Astrocyte of the cerebellum (primary cell): ENCODE results near the gene YPEL1.

Source experiments
- DNase-seq: peaks from one replicate; pipeline ENCODE4 v3.0.0-alpha.2; 2011; ENCODE audit warnings: low read depth
- H3K4me3 ChIP-seq: 2 replicates; pipeline ENCODE4 v1.5.1; 2011; ENCODE audit warnings: mild to moderate bottlenecking, low read depth, low read length, moderate library complexity
- in situ Hi-C: cut with HindIII; loops from 2 replicates; pipeline ENCODE4 v1.10.0; 2017; ENCODE audit warnings: low sequenced_read_pairs
- TF ChIP-seq, protein P1 (sequence below): IDR thresholded peaks from 2 replicates; pipeline ENCODE4 v1.5.1; 2012; ENCODE audit warnings: low read length, low read depth, moderate library complexity, mild to moderate bottlenecking; ENCODE audit errors: missing control alignments

Gene YPEL1

GRCh38 chr22:21738966-21739365 is 3.4 kb upstream of the YPEL1 start:
- no peak for DNase-seq
- in situ Hi-C loops, result no loop called here
- TF ChIP-seq, protein P1, sequence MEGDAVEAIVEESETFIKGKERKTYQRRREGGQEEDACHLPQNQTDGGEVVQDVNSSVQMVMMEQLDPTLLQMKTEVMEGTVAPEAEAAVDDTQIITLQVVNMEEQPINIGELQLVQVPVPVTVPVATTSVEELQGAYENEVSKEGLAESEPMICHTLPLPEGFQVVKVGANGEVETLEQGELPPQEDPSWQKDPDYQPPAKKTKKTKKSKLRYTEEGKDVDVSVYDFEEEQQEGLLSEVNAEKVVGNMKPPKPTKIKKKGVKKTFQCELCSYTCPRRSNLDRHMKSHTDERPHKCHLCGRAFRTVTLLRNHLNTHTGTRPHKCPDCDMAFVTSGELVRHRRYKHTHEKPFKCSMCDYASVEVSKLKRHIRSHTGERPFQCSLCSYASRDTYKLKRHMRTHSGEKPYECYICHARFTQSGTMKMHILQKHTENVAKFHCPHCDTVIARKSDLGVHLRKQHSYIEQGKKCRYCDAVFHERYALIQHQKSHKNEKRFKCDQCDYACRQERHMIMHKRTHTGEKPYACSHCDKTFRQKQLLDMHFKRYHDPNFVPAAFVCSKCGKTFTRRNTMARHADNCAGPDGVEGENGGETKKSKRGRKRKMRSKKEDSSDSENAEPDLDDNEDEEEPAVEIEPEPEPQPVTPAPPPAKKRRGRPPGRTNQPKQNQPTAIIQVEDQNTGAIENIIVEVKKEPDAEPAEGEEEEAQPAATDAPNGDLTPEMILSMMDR, result no peak
- H3K4me3 ChIP-seq, result no peak overlapping the region

GRCh38 chr22:21738081-21738480 is 2.5 kb upstream of the YPEL1 start:
- TF ChIP-seq, protein P1, result no peak
- in situ Hi-C loops, result no loop called here
- no peak overlapping the region for H3K4me3 ChIP-seq
- no peak for DNase-seq

DNA sequence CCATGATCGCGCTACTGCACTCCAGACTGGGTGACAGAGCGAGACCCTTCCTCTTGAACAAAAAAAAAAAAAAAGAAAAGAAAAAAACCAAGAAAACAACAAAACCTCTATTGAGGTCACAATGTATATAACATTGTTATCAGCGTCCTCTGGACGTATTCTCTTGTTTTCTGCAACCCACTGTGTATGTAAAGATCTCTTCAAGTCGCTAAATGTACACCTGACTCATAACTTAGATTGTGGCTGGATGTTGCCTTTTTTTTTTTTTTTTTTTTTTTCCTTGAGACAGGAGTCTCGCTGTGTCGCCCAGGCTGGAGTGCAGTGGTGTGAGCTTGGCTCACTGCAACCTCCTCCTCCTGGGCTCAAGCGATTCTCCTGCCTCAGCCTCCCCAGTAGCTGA is 1.4 kb upstream of the YPEL1 start:
- no peak overlapping the region for H3K4me3 ChIP-seq
- in situ Hi-C loops, result no loop called here
- TF ChIP-seq, protein P1, result no peak
- DNase-seq, result no peak

DNA sequence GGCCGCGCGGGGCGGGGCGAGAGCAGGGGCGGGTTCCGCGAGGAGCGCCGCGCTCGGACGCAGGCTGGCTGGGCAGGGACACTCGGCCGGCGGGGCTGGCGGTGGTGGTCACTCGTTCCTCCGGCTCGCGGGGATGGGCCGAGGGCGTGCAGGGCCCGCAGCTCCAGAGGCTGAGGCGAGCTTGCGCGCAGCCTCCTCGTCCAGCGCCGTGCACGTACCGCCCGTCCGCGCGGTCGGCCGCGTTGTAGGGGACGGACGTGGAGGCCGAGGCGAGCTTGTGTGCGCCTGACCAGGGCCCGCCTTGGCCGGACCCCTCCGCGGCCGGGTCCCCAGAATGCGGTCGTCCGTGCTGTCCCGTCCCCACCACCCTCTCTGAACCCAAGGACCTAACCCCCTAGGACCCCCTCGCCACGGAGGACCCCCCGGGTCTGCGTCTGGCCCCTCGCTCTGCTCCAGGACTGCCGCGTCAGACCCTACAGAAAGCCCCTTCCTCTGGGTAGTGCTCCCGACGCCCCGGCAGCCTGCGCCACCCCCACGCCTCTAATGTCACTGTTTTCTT is 569 bp upstream of the YPEL1 start:
- no peak for DNase-seq
- peak overlapping the region; percentile 40 for H3K4me3 ChIP-seq
- in situ Hi-C loops, result no loop called here
- TF ChIP-seq, protein P1, result no peak

DNA sequence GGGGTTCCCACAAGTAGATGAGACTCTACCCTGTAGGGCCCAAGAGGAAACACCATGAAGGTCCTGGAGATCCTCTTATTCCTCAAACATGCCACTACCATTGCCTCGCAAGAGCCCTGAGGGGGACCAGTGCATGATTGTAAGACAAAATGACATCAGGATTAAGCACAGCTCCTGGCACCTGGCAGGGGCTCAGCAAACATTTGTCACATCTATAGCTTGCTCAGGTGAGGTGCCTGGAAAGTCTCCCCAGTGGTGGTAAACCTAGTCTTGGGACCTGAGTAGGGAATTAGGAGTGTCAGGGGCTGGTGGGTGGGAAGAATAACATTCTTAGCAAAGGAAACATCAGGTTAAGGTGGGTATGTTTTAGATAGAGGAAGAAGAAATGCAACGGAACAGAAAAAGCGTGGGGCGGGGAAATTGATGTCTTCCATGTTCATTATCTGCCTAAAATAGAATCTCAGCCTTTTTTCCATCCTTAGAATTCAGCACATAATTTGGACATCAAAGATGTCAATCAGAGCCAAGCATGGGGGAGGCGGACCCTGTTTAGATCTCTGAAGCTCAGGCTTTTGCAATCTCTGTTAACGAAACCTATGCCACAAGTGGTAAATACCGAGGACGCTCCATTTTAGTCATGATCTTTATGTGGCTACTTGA is 924 bp downstream of the YPEL1 start:
- DNase-seq, result no peak
- H3K4me3 ChIP-seq, result peak overlapping the region; percentile 48
- in situ Hi-C loops, result no loop called here
- TF ChIP-seq, protein P1, result no peak

- DNase-seq, result no peak
- TF ChIP-seq, protein P1, result no peak
- in situ Hi-C loops, result no loop called here
- no peak overlapping the region for H3K4me3 ChIP-seq
These were observed 4.1 kb downstream of the YPEL1 start for GRCh38 chr22:21731503-21731902.
